ENCODE measurements around the gene PRAMEF12.

PRAMEF12 gene

GRCh38 chr1:12748778-12749355 is 24.7 kb upstream of the PRAMEF12 start:
- Histone ChIP-seq H3K36me3 (ENCODE audit: control insufficient read depth in 1 of 2, insufficient read depth in 2 of 2, low read length in 2 of 2) (no peaks in the 10 kb centered on the region), H3K4me1 (ENCODE audit: control insufficient read depth in 1 of 2, insufficient read depth in 2 of 2, low read length in 2 of 2) (no peaks in the 10 kb centered on the region), H3K27me3 (ENCODE audit: control insufficient read depth in 1 of 2, insufficient read depth in 2 of 2, low read length in 2 of 2) (peaks cover 0 to 5% of the 10 kb centered on the region in 2 donors), H3K9ac (ENCODE audit: low read depth in 1 of 2, low read length in 2 of 2) (no peak overlapping the region), H3K9me3 (ENCODE audit: control insufficient read depth in 1 of 2, low read length in 2 of 2) (peaks cover 12 to 15% of the 10 kb centered on the region in 2 donors), H3K27ac (ENCODE audit: low read depth, low read length) (no peak overlapping the region), H3K4me3 (ENCODE audit: low read depth in 1 of 2, low read length in 2 of 2) (no peak overlapping the region)

GRCh38 chr1:12754738-12755137 is 18.8 kb upstream of the PRAMEF12 start:
- Histone ChIP-seq H3K27ac (ENCODE audit: low read depth, low read length) (no peak overlapping the region), H3K4me3 (ENCODE audit: low read depth in 1 of 2, low read length in 2 of 2) (no peak overlapping the region), H3K36me3 (ENCODE audit: control insufficient read depth in 1 of 2, insufficient read depth in 2 of 2, low read length in 2 of 2) (no peaks in the 10 kb centered on the region), H3K9me3 (ENCODE audit: control insufficient read depth in 1 of 2, low read length in 2 of 2) (peaks cover under 1 to 4% of the 10 kb centered on the region in 2 donors), H3K9ac (ENCODE audit: low read depth in 1 of 2, low read length in 2 of 2) (no peak overlapping the region), H3K4me1 (ENCODE audit: control insufficient read depth in 1 of 2, insufficient read depth in 2 of 2, low read length in 2 of 2) (no peaks in the 10 kb centered on the region), H3K27me3 (ENCODE audit: control insufficient read depth in 1 of 2, insufficient read depth in 2 of 2, low read length in 2 of 2) (peaks cover 0 to 4% of the 10 kb centered on the region in 2 donors)

GRCh38 chr1:12756273-12756672 is 17.3 kb upstream of the PRAMEF12 start:
- Histone ChIP-seq H3K36me3 (ENCODE audit: control insufficient read depth in 1 of 2, insufficient read depth in 2 of 2, low read length in 2 of 2) (no peaks in the 10 kb centered on the region), H3K4me3 (ENCODE audit: low read depth in 1 of 2, low read length in 2 of 2) (no peak overlapping the region), H3K4me1 (ENCODE audit: control insufficient read depth in 1 of 2, insufficient read depth in 2 of 2, low read length in 2 of 2) (no peaks in the 10 kb centered on the region), H3K27ac (ENCODE audit: low read depth, low read length) (no peak overlapping the region), H3K9ac (ENCODE audit: low read depth in 1 of 2, low read length in 2 of 2) (no peak overlapping the region), H3K27me3 (ENCODE audit: control insufficient read depth in 1 of 2, insufficient read depth in 2 of 2, low read length in 2 of 2) (peaks cover 0 to 7% of the 10 kb centered on the region in 2 donors), H3K9me3 (ENCODE audit: control insufficient read depth in 1 of 2, low read length in 2 of 2) (no peaks in the 10 kb centered on the region)

- Histone ChIP-seq H3K9me3 (ENCODE audit: control insufficient read depth in 1 of 2, low read length in 2 of 2) (no peaks in the 10 kb centered on the region), H3K36me3 (ENCODE audit: control insufficient read depth in 1 of 2, insufficient read depth in 2 of 2, low read length in 2 of 2) (no peaks in the 10 kb centered on the region), H3K4me3 (ENCODE audit: low read depth in 1 of 2, low read length in 2 of 2) (no peak overlapping the region), H3K27me3 (ENCODE audit: control insufficient read depth in 1 of 2, insufficient read depth in 2 of 2, low read length in 2 of 2) (peaks cover 0 to 7% of the 10 kb centered on the region in 2 donors), H3K27ac (ENCODE audit: low read depth, low read length) (no peak overlapping the region), H3K9ac (ENCODE audit: low read depth in 1 of 2, low read length in 2 of 2) (no peak overlapping the region), H3K4me1 (ENCODE audit: control insufficient read depth in 1 of 2, insufficient read depth in 2 of 2, low read length in 2 of 2) (no peaks in the 10 kb centered on the region)
Observed at GRCh38 chr1:12756768-12757413, 16.6 kb upstream of the PRAMEF12 start.

- Histone ChIP-seq H3K4me3 (ENCODE audit: low read depth in 1 of 2, low read length in 2 of 2) (no peak overlapping the region), H3K9me3 (ENCODE audit: control insufficient read depth in 1 of 2, low read length in 2 of 2) (no peaks in the 10 kb centered on the region), H3K27me3 (ENCODE audit: control insufficient read depth in 1 of 2, insufficient read depth in 2 of 2, low read length in 2 of 2) (peaks cover 0 to 7% of the 10 kb centered on the region in 2 donors), H3K27ac (ENCODE audit: low read depth, low read length) (no peak overlapping the region), H3K36me3 (ENCODE audit: control insufficient read depth in 1 of 2, insufficient read depth in 2 of 2, low read length in 2 of 2) (no peaks in the 10 kb centered on the region), H3K9ac (ENCODE audit: low read depth in 1 of 2, low read length in 2 of 2) (no peak overlapping the region), H3K4me1 (ENCODE audit: control insufficient read depth in 1 of 2, insufficient read depth in 2 of 2, low read length in 2 of 2) (no peaks in the 10 kb centered on the region)
Observed at GRCh38 chr1:12757836-12758235, 15.7 kb upstream of the PRAMEF12 start.

- no peak overlapping the region for H3K4me3 ChIP-seq (ENCODE audit: low read depth in 1 of 2, low read length in 2 of 2)
- no peak overlapping the region for H3K27ac ChIP-seq (ENCODE audit: low read depth, low read length)
- H3K36me3 ChIP-seq (ENCODE audit: control insufficient read depth in 1 of 2, insufficient read depth in 2 of 2, low read length in 2 of 2), result no peaks in the 10 kb centered on the region
- no peak overlapping the region for H3K9ac ChIP-seq (ENCODE audit: low read depth in 1 of 2, low read length in 2 of 2)
- H3K27me3 ChIP-seq (ENCODE audit: control insufficient read depth in 1 of 2, insufficient read depth in 2 of 2, low read length in 2 of 2), result peaks cover 0 to 7% of the 10 kb centered on the region in 2 donors
- no peaks in the 10 kb centered on the region for H3K9me3 ChIP-seq (ENCODE audit: control insufficient read depth in 1 of 2, low read length in 2 of 2)
- no peaks in the 10 kb centered on the region for H3K4me1 ChIP-seq (ENCODE audit: control insufficient read depth in 1 of 2, insufficient read depth in 2 of 2, low read length in 2 of 2)
Observed at GRCh38 chr1:12760256-12760795, 13.2 kb upstream of the PRAMEF12 start.

GRCh38 chr1:12761781-12762180 is 11.8 kb upstream of the PRAMEF12 start:
- Histone ChIP-seq H3K36me3 (ENCODE audit: control insufficient read depth in 1 of 2, insufficient read depth in 2 of 2, low read length in 2 of 2) (no peaks in the 10 kb centered on the region), H3K27me3 (ENCODE audit: control insufficient read depth in 1 of 2, insufficient read depth in 2 of 2, low read length in 2 of 2) (peaks cover 0 to 3% of the 10 kb centered on the region in 2 donors), H3K9me3 (ENCODE audit: control insufficient read depth in 1 of 2, low read length in 2 of 2) (no peaks in the 10 kb centered on the region), H3K4me3 (ENCODE audit: low read depth in 1 of 2, low read length in 2 of 2) (no peak overlapping the region), H3K4me1 (ENCODE audit: control insufficient read depth in 1 of 2, insufficient read depth in 2 of 2, low read length in 2 of 2) (no peaks in the 10 kb centered on the region), H3K9ac (ENCODE audit: low read depth in 1 of 2, low read length in 2 of 2) (no peak overlapping the region), H3K27ac (ENCODE audit: low read depth, low read length) (no peak overlapping the region)

GRCh38 chr1:12762766-12763165 is 10.8 kb upstream of the PRAMEF12 start:
- Histone ChIP-seq H3K9ac (ENCODE audit: low read depth in 1 of 2, low read length in 2 of 2) (no peak overlapping the region), H3K27ac (ENCODE audit: low read depth, low read length) (no peak overlapping the region), H3K9me3 (ENCODE audit: control insufficient read depth in 1 of 2, low read length in 2 of 2) (no peaks in the 10 kb centered on the region), H3K27me3 (ENCODE audit: control insufficient read depth in 1 of 2, insufficient read depth in 2 of 2, low read length in 2 of 2) (peaks cover 0 to 3% of the 10 kb centered on the region in 2 donors), H3K36me3 (ENCODE audit: control insufficient read depth in 1 of 2, insufficient read depth in 2 of 2, low read length in 2 of 2) (no peaks in the 10 kb centered on the region), H3K4me1 (ENCODE audit: control insufficient read depth in 1 of 2, insufficient read depth in 2 of 2, low read length in 2 of 2) (no peaks in the 10 kb centered on the region), H3K4me3 (ENCODE audit: low read depth in 1 of 2, low read length in 2 of 2) (no peak overlapping the region)

- Histone ChIP-seq H3K27ac (ENCODE audit: low read depth, low read length) (no peak overlapping the region), H3K9ac (ENCODE audit: low read depth in 1 of 2, low read length in 2 of 2) (no peak overlapping the region), H3K27me3 (ENCODE audit: control insufficient read depth in 1 of 2, insufficient read depth in 2 of 2, low read length in 2 of 2) (peaks cover 0 to 3% of the 10 kb centered on the region in 2 donors), H3K4me3 (ENCODE audit: low read depth in 1 of 2, low read length in 2 of 2) (no peak overlapping the region), H3K9me3 (ENCODE audit: control insufficient read depth in 1 of 2, low read length in 2 of 2) (no peaks in the 10 kb centered on the region), H3K36me3 (ENCODE audit: control insufficient read depth in 1 of 2, insufficient read depth in 2 of 2, low read length in 2 of 2) (no peaks in the 10 kb centered on the region), H3K4me1 (ENCODE audit: control insufficient read depth in 1 of 2, insufficient read depth in 2 of 2, low read length in 2 of 2) (no peaks in the 10 kb centered on the region)
Observed at GRCh38 chr1:12763479-12763878, 10.1 kb upstream of the PRAMEF12 start.

- Histone ChIP-seq H3K36me3 (ENCODE audit: control insufficient read depth in 1 of 2, insufficient read depth in 2 of 2, low read length in 2 of 2) (no peaks in the 10 kb centered on the region), H3K4me3 (ENCODE audit: low read depth in 1 of 2, low read length in 2 of 2) (no peak overlapping the region), H3K4me1 (ENCODE audit: control insufficient read depth in 1 of 2, insufficient read depth in 2 of 2, low read length in 2 of 2) (no peaks in the 10 kb centered on the region), H3K27ac (ENCODE audit: low read depth, low read length) (no peak overlapping the region), H3K9ac (ENCODE audit: low read depth in 1 of 2, low read length in 2 of 2) (no peak overlapping the region), H3K27me3 (ENCODE audit: control insufficient read depth in 1 of 2, insufficient read depth in 2 of 2, low read length in 2 of 2) (peaks cover 0 to 3% of the 10 kb centered on the region in 2 donors), H3K9me3 (ENCODE audit: control insufficient read depth in 1 of 2, low read length in 2 of 2) (no peaks in the 10 kb centered on the region)
Observed at GRCh38 chr1:12764016-12764415, 9.5 kb upstream of the PRAMEF12 start.
